HEK293 (cell line): ENCODE data around the gene MRPS2.
A peak's percentile ranks its signal among the peaks of the same experiment; 100 is the strongest.
"Not testable (repeated sequence)": the region's sequence is repeated elsewhere in the genome, so short reads cannot be mapped to it uniquely, and the experiment has no call there.

Experiments
- CTCF ChIA-PET: fragments of 350-600 bp; formaldehyde crosslinking; extraction: SDS; loops from one replicate; lab custom pipeline; 2021; ENCODE audit warnings: antibody characterized with exemption; lab: Yijun Ruan, JAX
- POLR2A ChIA-PET: fragments of 300-600 bp; formaldehyde crosslinking; extraction: SDS; loops from one replicate; lab custom pipeline; 2020; ENCODE audit warnings: antibody characterized with exemption, inconsistent platforms; lab: Yijun Ruan, JAX
- H3K27ac ChIP-seq: fragments of 200-500 bp; sonication (Bioruptor generic); 2 replicates; pipeline ENCODE4 v1.5.1; 2014; ENCODE audit warnings: low read depth, low read length, control low read depth, inconsistent platforms; ENCODE audit errors: extremely low read depth
- H3K36me3 ChIP-seq, 2 experiments: fragments of 200-500 bp in 1 of 2; sonication (Bioruptor generic) in 1 of 2; 1 replicate in 1 of 2; 2 replicates in 1 of 2; pipeline ENCODE4 v1.5.1; 2014 to 2017; ENCODE audit warnings: inconsistent platforms in 2 of 2, low read length in 2 of 2; ENCODE audit not compliant: control insufficient read depth in 2 of 2, insufficient read depth in 1 of 2
- H3K4me1 ChIP-seq: fragments of 200-500 bp; sonication (Bioruptor generic); 2 replicates; pipeline ENCODE4 v1.5.1; 2014; ENCODE audit warnings: mild to moderate bottlenecking, low read length, inconsistent platforms; ENCODE audit not compliant: control insufficient read depth, insufficient read depth
- H3K4me3 ChIP-seq: 2 replicates; pipeline ENCODE4 v1.5.1; 2011; ENCODE audit warnings: low read depth, mild to moderate bottlenecking, control low read depth, low read length, moderate library complexity
- H3K9me3 ChIP-seq: fragments of 200-500 bp; sonication (Bioruptor generic); 2 replicates; pipeline ENCODE4 v1.5.1; 2014; ENCODE audit warnings: low read depth, low read length, inconsistent platforms; ENCODE audit not compliant: control insufficient read depth, insufficient read depth
- OSR2 ChIP-seq: fragments of 450-650 bp; formaldehyde crosslinking; IDR thresholded peaks from 2 replicates; pipeline ENCODE4 v1.5.1; 2016; ENCODE audit warnings: missing biosample characterization, missing genetic modification characterization
- REPIN1 ChIP-seq: fragments of 450-650 bp; formaldehyde crosslinking; IDR thresholded peaks from 2 replicates; pipeline ENCODE4 v1.5.1; 2017; ENCODE audit warnings: missing biosample characterization, missing genetic modification characterization, low read depth
- SCRT2 ChIP-seq: fragments of 450-650 bp; formaldehyde crosslinking; IDR thresholded peaks from 2 replicates; pipeline ENCODE4 v1.5.1; 2016; ENCODE audit warnings: missing biosample characterization, missing genetic modification characterization
- SP7 ChIP-seq: fragments of 450-650 bp; formaldehyde crosslinking; IDR thresholded peaks from 2 replicates; pipeline ENCODE4 v1.5.1; 2016; ENCODE audit warnings: missing biosample characterization, missing genetic modification characterization
- TCF7L2 ChIP-seq: IDR thresholded peaks from 2 replicates; pipeline ENCODE4 v1.6.1; 2011; ENCODE audit warnings: low read depth, mild to moderate bottlenecking, inconsistent platforms, low read length, moderate library complexity, borderline replicate concordance
- ZBTB21 ChIP-seq: fragments of 450-650 bp; formaldehyde crosslinking; IDR thresholded peaks from 2 replicates; pipeline ENCODE4 v1.5.1; 2017; ENCODE audit warnings: missing biosample characterization, missing genetic modification characterization
- ZFHX2 ChIP-seq: fragments of 450-650 bp; formaldehyde crosslinking; conservative IDR thresholded peaks from 2 replicates; pipeline ENCODE4 v1.5.1; 2016; ENCODE audit warnings: missing biosample characterization, missing genetic modification characterization
- ZNF121 ChIP-seq: fragments of 450-650 bp; formaldehyde crosslinking; IDR thresholded peaks from 2 replicates; pipeline ENCODE4 v1.5.1; 2016; ENCODE audit warnings: missing biosample characterization, missing genetic modification characterization
- ZNF146 ChIP-seq: fragments of 450-650 bp; formaldehyde crosslinking; IDR thresholded peaks from 2 replicates; pipeline ENCODE4 v1.5.1; 2016; ENCODE audit warnings: missing biosample characterization, missing genetic modification characterization
- ZNF341 ChIP-seq: fragments of 450-650 bp; formaldehyde crosslinking; IDR thresholded peaks from 2 replicates; pipeline ENCODE4; 2016; ENCODE audit warnings: low read depth, missing biosample characterization, missing genetic modification characterization
- ZNF366 ChIP-seq: fragments of 450-650 bp; formaldehyde crosslinking; conservative IDR thresholded peaks from 2 replicates; pipeline ENCODE4 v1.5.1; 2016; ENCODE audit warnings: missing biosample characterization, missing genetic modification characterization
- ZNF391 ChIP-seq: fragments of 450-650 bp; formaldehyde crosslinking; IDR thresholded peaks from 2 replicates; pipeline ENCODE4 v1.5.1; 2016; ENCODE audit warnings: low read depth, missing biosample characterization, missing genetic modification characterization, borderline replicate concordance
- ZNF514 ChIP-seq: fragments of 450-650 bp; formaldehyde crosslinking; IDR thresholded peaks from 2 replicates; pipeline ENCODE4 v1.5.1; 2016; ENCODE audit warnings: missing biosample characterization, missing genetic modification characterization
- ZNF530 ChIP-seq: fragments of 450-650 bp; formaldehyde crosslinking; IDR thresholded peaks from 2 replicates; pipeline ENCODE4 v1.5.1; 2016; ENCODE audit warnings: low read depth, missing biosample characterization, missing genetic modification characterization
- ZNF558 ChIP-seq: fragments of 450-650 bp; formaldehyde crosslinking; IDR thresholded peaks from 2 replicates; pipeline ENCODE4 v1.5.1; 2016; ENCODE audit warnings: missing biosample characterization, missing genetic modification characterization
- ZNF560 ChIP-seq: fragments of 450-650 bp; formaldehyde crosslinking; IDR thresholded peaks from 2 replicates; pipeline ENCODE4 v1.5.1; 2017; ENCODE audit warnings: missing biosample characterization, missing genetic modification characterization, borderline replicate concordance
- ZNF571 ChIP-seq: fragments of 450-650 bp; formaldehyde crosslinking; IDR thresholded peaks from 2 replicates; pipeline ENCODE4 v1.5.0; 2017; ENCODE audit warnings: missing biosample characterization, missing genetic modification characterization
- ZNF600 ChIP-seq: fragments of 450-650 bp; formaldehyde crosslinking; IDR thresholded peaks from 2 replicates; pipeline ENCODE4 v1.5.1; 2016; ENCODE audit warnings: missing biosample characterization, missing genetic modification characterization
- ZNF629 ChIP-seq: fragments of 450-650 bp; formaldehyde crosslinking; IDR thresholded peaks from 2 replicates; pipeline ENCODE4 v1.5.1; 2017; ENCODE audit warnings: missing biosample characterization, missing genetic modification characterization
- ZNF768 ChIP-seq: fragments of 450-650 bp; formaldehyde crosslinking; IDR thresholded peaks from 2 replicates; pipeline ENCODE4 v1.5.1; 2018; ENCODE audit warnings: missing biosample characterization, mild to moderate bottlenecking, missing genetic modification characterization
- TF ChIP-seq, protein P1 (sequence below): fragments of 450-650 bp; formaldehyde crosslinking; IDR thresholded peaks from 2 replicates; pipeline ENCODE4 v1.5.1; 2016; ENCODE audit warnings: missing biosample characterization, missing genetic modification characterization
- TF ChIP-seq, protein P2 (sequence below): fragments of 450-650 bp; formaldehyde crosslinking; IDR thresholded peaks from 2 replicates; pipeline ENCODE4 v1.5.1; 2017; ENCODE audit warnings: missing biosample characterization, missing genetic modification characterization
- TF ChIP-seq, protein P3 (sequence below): fragments of 450-650 bp; formaldehyde crosslinking; IDR thresholded peaks from 2 replicates; pipeline ENCODE4 v1.5.1; 2017; ENCODE audit warnings: missing biosample characterization, missing genetic modification characterization
- TF ChIP-seq, protein P4 (sequence below): fragments of 450-650 bp; IDR thresholded peaks from 2 replicates; pipeline ENCODE4 v1.5.1; 2018; ENCODE audit warnings: missing biosample characterization, missing genetic modification characterization

The MRPS2 gene

DNA sequence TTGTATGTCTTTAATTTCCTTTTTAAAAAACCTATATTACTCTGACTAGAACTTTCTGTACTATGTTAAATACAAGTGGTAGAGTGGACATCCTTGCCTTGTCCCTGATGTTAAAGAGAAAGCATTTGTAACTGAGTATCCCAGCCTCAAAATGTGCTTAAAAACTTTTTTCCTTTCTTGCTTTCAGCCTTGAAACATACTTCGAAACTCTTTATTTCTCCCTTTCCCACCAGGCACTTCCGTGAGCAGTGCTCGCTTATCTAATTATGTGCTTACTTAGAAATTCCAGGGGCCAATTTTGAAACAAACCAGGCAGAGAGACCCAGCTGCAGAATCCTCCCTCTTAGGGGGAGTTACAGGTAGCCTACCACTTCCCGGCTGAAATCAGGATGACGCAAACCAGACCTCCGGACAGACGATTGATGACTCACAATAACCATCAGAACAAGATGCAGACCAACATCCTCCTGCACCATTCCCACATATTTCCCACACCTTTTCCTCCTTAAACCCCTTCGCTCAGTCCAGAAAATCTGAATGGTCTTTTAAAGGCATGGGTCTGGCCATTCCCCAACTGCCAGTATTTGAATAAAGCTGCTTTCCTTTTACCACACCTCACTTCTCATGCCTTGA is 42.9 kb downstream of the MRPS2 start:
- CTCF ChIA-PET: interaction anchor here (0.6 kb wide), 1 partner anchor 63 kb away, joined by 3 read pairs; no protein-coding TSS in a partner anchor
- H3K4me3 ChIP-seq, H3K27ac ChIP-seq, H3K36me3 ChIP-seq, H3K4me1 ChIP-seq, POLR2A ChIA-PET, H3K9me3 ChIP-seq: not testable (repeated sequence)
- TF ChIP-seq ZNF629 (tag by site-specific recombination) (peak; percentile 50), ZFHX2 (0 out of 2 replicates have a peak, but pooled peaks have one; percentile 14), SCRT2 (tag by site-specific recombination) (0 out of 2 replicates have a peak, but pooled peaks have one; percentile 39), ZNF600 (peak; percentile 50; the same call in 1 of the 2 replicates)

DNA sequence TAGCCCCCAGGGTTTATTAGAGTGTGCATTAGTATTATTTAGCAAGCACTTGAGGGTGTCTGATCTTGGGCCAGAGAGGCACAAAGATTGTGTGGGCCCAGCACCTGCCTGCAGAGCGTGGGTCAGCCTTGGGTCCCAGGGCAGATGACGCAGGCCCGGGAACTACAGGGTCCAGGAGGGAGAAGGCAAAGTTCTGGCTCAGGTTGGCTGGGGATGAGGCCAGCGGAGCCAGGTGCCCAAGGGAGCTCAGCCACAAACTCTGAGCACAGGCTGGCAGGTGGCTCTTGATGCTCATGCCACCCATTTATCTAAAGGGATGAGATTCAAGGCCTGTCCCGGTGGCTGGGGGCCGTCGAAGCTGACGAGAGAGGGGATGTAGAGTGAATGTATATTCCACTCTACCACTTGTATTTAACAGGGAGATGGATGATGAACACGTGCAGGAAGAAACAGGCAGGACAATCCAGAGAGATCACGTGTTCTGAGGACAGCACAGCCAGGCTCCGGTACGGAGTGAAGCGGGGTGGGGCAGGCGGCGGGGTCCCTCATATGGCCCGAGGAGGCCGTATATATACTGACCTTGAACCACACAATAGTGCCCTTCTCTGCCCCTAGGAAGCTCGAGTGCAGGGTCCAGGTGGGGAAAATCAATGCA is 44.6 kb downstream of the MRPS2 start:
- POLR2A ChIA-PET: no interaction called here
- TF ChIP-seq TCF7L2: no peak
- TF ChIP-seq ZNF768 (tag by site-specific recombination): no peak
- TF ChIP-seq ZNF121: no peak
- TF ChIP-seq ZNF558 (tag by site-specific recombination): no peak
- no peak for TF ChIP-seq SP7
- no peak for TF ChIP-seq ZNF341 (tag by site-specific recombination)
- no peak for TF ChIP-seq ZNF571 (tag by site-specific recombination)
- no peak for TF ChIP-seq ZNF146 (tag by site-specific recombination)
- TF ChIP-seq ZNF514 (tag by site-specific recombination): no peak
- no peak for TF ChIP-seq ZNF560 (tag by site-specific recombination)
- no peak for TF ChIP-seq ZNF366 (tag by site-specific recombination)
- TF ChIP-seq, protein P1, sequence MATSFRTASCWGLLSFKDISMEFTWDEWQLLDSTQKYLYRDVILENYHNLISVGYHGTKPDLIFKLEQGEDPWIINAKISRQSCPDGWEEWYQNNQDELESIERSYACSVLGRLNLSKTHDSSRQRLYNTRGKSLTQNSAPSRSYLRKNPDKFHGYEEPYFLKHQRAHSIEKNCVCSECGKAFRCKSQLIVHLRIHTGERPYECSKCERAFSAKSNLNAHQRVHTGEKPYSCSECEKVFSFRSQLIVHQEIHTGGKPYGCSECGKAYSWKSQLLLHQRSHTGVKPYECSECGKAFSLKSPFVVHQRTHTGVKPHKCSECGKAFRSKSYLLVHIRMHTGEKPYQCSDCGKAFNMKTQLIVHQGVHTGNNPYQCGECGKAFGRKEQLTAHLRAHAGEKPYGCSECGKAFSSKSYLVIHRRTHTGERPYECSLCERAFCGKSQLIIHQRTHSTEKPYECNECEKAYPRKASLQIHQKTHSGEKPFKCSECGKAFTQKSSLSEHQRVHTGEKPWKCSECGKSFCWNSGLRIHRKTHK: no peak
- no peak for TF ChIP-seq ZNF530 (tag by site-specific recombination)
- TF ChIP-seq, protein P2, sequence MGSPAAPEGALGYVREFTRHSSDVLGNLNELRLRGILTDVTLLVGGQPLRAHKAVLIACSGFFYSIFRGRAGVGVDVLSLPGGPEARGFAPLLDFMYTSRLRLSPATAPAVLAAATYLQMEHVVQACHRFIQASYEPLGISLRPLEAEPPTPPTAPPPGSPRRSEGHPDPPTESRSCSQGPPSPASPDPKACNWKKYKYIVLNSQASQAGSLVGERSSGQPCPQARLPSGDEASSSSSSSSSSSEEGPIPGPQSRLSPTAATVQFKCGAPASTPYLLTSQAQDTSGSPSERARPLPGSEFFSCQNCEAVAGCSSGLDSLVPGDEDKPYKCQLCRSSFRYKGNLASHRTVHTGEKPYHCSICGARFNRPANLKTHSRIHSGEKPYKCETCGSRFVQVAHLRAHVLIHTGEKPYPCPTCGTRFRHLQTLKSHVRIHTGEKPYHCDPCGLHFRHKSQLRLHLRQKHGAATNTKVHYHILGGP (tag by site-specific recombination): no peak
- no peak for TF ChIP-seq ZBTB21 (tag by site-specific recombination)
- TF ChIP-seq, protein P3, sequence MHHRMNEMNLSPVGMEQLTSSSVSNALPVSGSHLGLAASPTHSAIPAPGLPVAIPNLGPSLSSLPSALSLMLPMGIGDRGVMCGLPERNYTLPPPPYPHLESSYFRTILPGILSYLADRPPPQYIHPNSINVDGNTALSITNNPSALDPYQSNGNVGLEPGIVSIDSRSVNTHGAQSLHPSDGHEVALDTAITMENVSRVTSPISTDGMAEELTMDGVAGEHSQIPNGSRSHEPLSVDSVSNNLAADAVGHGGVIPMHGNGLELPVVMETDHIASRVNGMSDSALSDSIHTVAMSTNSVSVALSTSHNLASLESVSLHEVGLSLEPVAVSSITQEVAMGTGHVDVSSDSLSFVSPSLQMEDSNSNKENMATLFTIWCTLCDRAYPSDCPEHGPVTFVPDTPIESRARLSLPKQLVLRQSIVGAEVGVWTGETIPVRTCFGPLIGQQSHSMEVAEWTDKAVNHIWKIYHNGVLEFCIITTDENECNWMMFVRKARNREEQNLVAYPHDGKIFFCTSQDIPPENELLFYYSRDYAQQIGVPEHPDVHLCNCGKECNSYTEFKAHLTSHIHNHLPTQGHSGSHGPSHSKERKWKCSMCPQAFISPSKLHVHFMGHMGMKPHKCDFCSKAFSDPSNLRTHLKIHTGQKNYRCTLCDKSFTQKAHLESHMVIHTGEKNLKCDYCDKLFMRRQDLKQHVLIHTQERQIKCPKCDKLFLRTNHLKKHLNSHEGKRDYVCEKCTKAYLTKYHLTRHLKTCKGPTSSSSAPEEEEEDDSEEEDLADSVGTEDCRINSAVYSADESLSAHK (tag by site-specific recombination): no peak
- no peak for TF ChIP-seq ZNF391
- TF ChIP-seq, protein P4, sequence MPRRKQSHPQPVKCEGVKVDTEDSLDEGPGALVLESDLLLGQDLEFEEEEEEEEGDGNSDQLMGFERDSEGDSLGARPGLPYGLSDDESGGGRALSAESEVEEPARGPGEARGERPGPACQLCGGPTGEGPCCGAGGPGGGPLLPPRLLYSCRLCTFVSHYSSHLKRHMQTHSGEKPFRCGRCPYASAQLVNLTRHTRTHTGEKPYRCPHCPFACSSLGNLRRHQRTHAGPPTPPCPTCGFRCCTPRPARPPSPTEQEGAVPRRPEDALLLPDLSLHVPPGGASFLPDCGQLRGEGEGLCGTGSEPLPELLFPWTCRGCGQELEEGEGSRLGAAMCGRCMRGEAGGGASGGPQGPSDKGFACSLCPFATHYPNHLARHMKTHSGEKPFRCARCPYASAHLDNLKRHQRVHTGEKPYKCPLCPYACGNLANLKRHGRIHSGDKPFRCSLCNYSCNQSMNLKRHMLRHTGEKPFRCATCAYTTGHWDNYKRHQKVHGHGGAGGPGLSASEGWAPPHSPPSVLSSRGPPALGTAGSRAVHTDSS: no peak
- no peak for TF ChIP-seq REPIN1
- no peak for TF ChIP-seq OSR2
- no peak overlapping the region for H3K27ac ChIP-seq
- H3K4me1 ChIP-seq: no peaks in the 10 kb centered on the region
- no peaks in the 10 kb centered on the region for H3K9me3 ChIP-seq
- H3K36me3 ChIP-seq: no peaks in the 10 kb centered on the region
- CTCF ChIA-PET: interaction anchor here (0.6 kb wide), 3 partner anchors 10 to 71 kb away, joined by 3 to 6 read pairs (median 3); a partner anchor contains a TSS
- H3K4me3 ChIP-seq: no peak overlapping the region

DNA sequence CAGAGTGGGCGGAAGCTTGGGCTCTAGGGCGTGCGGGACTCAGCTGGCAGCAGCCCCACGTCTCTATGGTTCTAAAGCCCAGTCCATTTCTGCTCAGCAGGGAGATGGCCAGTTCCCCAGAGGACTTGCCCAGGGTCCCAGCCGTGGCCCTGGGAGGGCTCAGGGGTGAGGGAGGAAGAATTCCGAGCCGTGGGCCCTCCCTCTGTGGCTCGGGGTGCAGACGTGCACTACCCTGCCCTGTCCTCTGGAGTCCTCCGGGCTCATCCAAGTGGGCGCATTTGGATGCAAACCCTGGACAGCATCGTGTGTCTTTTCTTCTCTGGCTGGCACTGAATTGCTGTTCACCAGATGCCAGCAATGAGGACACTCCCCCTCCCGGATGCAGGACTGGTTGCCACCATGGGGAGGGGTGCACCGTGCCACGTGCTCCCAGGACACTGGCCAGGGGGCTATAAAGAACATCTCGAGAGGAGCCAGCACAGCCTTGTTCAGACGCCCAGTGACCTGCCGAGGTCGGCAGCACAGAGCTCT is 45.2 kb downstream of the MRPS2 start, which contains the start of gene OBP2A:
TSS of gene OBP2A (plus strand) at position 481 of the 531 bp plus-strand sequence. CDS start 55 bp downstream, outside the sequence.
- H3K9me3 ChIP-seq, H3K36me3 ChIP-seq, POLR2A ChIA-PET, H3K27ac ChIP-seq, H3K4me3 ChIP-seq, H3K4me1 ChIP-seq: not testable (repeated sequence)
- CTCF ChIA-PET: interaction anchor here (0.6 kb wide), 2 partner anchors 11 to 70 kb away, joined by 3 to 6 read pairs; no protein-coding TSS in a partner anchor
